K562 (cell line): ENCODE measurements around the gene POLD4. TPM values are rescaled to one million over a fixed set of nuclear protein-coding genes. Genes with fewer than 3 reads are reported as not detected.

Experiments
- ERF ChIP-seq: fragments of 450-650 bp; formaldehyde crosslinking; IDR thresholded peaks from 2 replicates; pipeline ENCODE4 v1.4.0; 2020; ENCODE audit warnings: mild to moderate bottlenecking, mixed read lengths
- GATA2 ChIP-seq: sonication (generic); formaldehyde crosslinking; IDR thresholded peaks from 2 replicates; pipeline ENCODE4 v1.4.0; 2020; ENCODE audit warnings: mild to moderate bottlenecking, missing genetic modification reagents
- HNRNPLL ChIP-seq: fragments of 200-400 bp; formaldehyde crosslinking; IDR thresholded peaks from 2 replicates; pipeline ENCODE4 v1.6.1; 2017; ENCODE audit warnings: low read length, low read depth, mild to moderate bottlenecking; ENCODE audit not compliant: poor library complexity, severe bottlenecking
- KDM5B ChIP-seq: fragments of 200-600 bp; sonication (generic); IDR thresholded peaks from 2 replicates; pipeline ENCODE4 v1.6.1; 2012; ENCODE audit warnings: low read depth, mild to moderate bottlenecking, moderate library complexity, low read length, control low read depth, inconsistent platforms; ENCODE audit not compliant: insufficient replicate concordance
- MTA2 ChIP-seq: fragments of 450-650 bp; IDR thresholded peaks from 2 replicates; pipeline ENCODE4 v1.6.1; 2016; ENCODE audit warnings: low read depth
- PTBP1 ChIP-seq: fragments of 200-400 bp; formaldehyde crosslinking; IDR thresholded peaks from 2 replicates; pipeline ENCODE4 v1.6.1; 2017; ENCODE audit warnings: low read depth, low read length
- SIN3B ChIP-seq: fragments of 450-650 bp; IDR thresholded peaks from 2 replicates; pipeline ENCODE4 v1.6.1; 2017; ENCODE audit warnings: low read depth, mild to moderate bottlenecking, moderate library complexity
- TCF15 ChIP-seq: fragments of 250-450 bp; sonication (Bioruptor Pico); IDR thresholded peaks from 2 replicates; pipeline ENCODE4 v1.8.0; 2022; ENCODE audit warnings: moderate library complexity, mild to moderate bottlenecking, inconsistent platforms
- TEAD4 ChIP-seq, 2 experiments: sonication (generic) in 1 of 2; formaldehyde crosslinking in 1 of 2; IDR thresholded peaks; 2 replicates each; pipeline versions ENCODE4 v1.6.1 to v1.8.0; 2012 to 2022; ENCODE audit warnings: borderline replicate concordance in 1 of 2, inconsistent platforms in 1 of 2, low read length in 1 of 2, mild to moderate bottlenecking in 1 of 2, missing genetic modification reagents in 1 of 2
- U2AF1 ChIP-seq: fragments of 200-400 bp; formaldehyde crosslinking; optimal IDR thresholded peaks from 2 replicates; pipeline ENCODE3; 2017; ENCODE audit warnings: mild to moderate bottlenecking, low read depth, low read length, moderate library complexity
- ZC3H4 ChIP-seq: sonication (generic); formaldehyde crosslinking; IDR thresholded peaks from 2 replicates; pipeline ENCODE4 v1.9.0; 2021; ENCODE audit warnings: missing genetic modification reagents, borderline replicate concordance
- ZFX ChIP-seq: sonication (generic); formaldehyde crosslinking; IDR thresholded peaks from 2 replicates; pipeline ENCODE4 v1.8.0; 2022; ENCODE audit warnings: mild to moderate bottlenecking, missing genetic modification reagents, moderate library complexity
- ZNF174 ChIP-seq: fragments of 250-450 bp; sonication (Bioruptor Pico); IDR thresholded peaks from 2 replicates; pipeline ENCODE4 v1.4.0; 2020; ENCODE audit warnings: mild to moderate bottlenecking
- ZNF232 ChIP-seq: sonication (generic); formaldehyde crosslinking; IDR thresholded peaks from 2 replicates; pipeline ENCODE4 v1.8.0; 2022; ENCODE audit warnings: mild to moderate bottlenecking, missing genetic modification reagents
- ZNF311 ChIP-seq: fragments of 250-450 bp; sonication (Bioruptor Pico); IDR thresholded peaks from 2 replicates; pipeline ENCODE4 v1.4.0; 2020; ENCODE audit warnings: mild to moderate bottlenecking, moderate library complexity
- ZNF592 ChIP-seq: fragments of 450-650 bp; IDR thresholded peaks from 2 replicates; pipeline ENCODE4 v1.6.1; 2017; ENCODE audit warnings: antibody characterized with exemption, mild to moderate bottlenecking
- ZNF668 ChIP-seq: fragments of 250-450 bp; sonication (Bioruptor Pico); IDR thresholded peaks from 2 replicates; pipeline ENCODE4 v1.8.0; 2022; ENCODE audit warnings: mild to moderate bottlenecking, inconsistent platforms
- ZNF766 ChIP-seq: fragments of 200-800 bp; sonication (Bioruptor generic); conservative IDR thresholded peaks from 2 replicates; pipeline ENCODE4 v1.6.1; 2016; ENCODE audit warnings: missing genetic modification characterization, missing compliant biosample characterization
- polyA plus RNA-seq, 8 experiments: library from polyadenylated mRNA; depleted of rRNA in 4 of 8; stranded (reverse) in 5 of 8; unstranded in 3 of 8; fragments of >200 nt; fragmentation: Nextera tagmentation in 2 of 8; fragmentation: Illumina TruSeq in 1 of 8; extraction: Ambion mirVana in 2 of 8; extraction: Trizol in 1 of 8; gene quantifications; 2 replicates each; pipeline versions ENCODE4 v1.2.1 to v1.2.3, GENCODE V29; 2011 to 2014; ENCODE audit warnings: inconsistent platforms in 1 of 8, missing spikeins in 1 of 8
- total RNA-seq, 7 experiments: library from RNA; depleted of rRNA in 6 of 7; stranded (reverse); fragments of >200 nt in 6 of 7; fragmentation: Illumina TruSeq in 2 of 7; extraction: Trizol in 2 of 7; gene quantifications; 2 replicates each; pipeline versions ENCODE4 v1.2.1 to v1.2.3, GENCODE V29; 2011 to 2021; ENCODE audit warnings: low replicate concordance in 1 of 7
- TF ChIP-seq, protein P1 (sequence below): sonication (generic); formaldehyde crosslinking; IDR thresholded peaks from 2 replicates; pipeline ENCODE4 v1.8.0; 2023; ENCODE audit warnings: mild to moderate bottlenecking, missing genetic modification reagents
- TF ChIP-seq, protein P2 (sequence below): fragments of 250-450 bp; sonication (Bioruptor Pico); IDR thresholded peaks from 2 replicates; pipeline ENCODE4 v1.5.0; 2022; ENCODE audit warnings: mild to moderate bottlenecking

The POLD4 gene
- total and polyA plus RNA-seq, 9 of the 15 experiments (the other 6 are each of a cell fraction or from before 2014, with no cell fraction given): 5.8 to 64.5 (median 18.3) TPM

DNA sequence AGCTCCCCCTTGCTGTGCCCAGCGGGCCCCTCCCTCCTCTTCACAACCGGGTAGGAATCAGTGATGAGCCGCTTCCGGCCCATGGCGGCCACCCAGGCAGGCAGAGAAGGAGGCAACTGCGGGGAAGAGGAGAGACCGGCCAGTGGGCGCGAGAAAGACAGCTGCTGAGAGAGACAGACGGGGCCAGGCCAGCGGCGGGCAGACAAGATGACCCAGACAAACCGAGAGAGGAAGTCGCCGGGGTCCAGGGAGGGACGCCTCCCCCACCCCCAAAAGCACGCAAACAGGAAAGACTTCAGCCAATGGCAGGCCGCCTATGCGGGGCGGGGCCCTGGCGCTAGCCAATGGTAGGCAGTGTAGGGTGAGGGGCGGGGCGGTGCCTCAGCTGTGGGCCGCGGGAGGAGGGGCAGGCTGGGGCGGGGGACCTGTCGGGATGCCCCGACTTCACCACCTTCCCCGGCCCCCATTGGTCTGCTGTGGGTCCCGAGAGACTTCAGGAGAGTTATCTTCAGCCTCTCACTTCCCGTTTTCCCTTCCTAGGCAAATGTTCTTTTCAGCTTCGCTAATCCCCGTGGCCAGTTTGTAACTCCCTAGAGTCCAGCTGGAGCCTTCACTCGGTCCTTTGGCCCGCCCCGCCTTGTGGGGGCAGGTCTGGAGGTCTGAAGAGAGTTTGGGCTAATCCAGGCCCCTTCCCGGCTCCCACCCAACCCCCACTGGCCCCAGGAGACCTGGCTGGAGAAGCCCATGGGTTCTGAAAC, at the start of gene POLD4 (continued):
- no peak for TF ChIP-seq SIN3B
- TF ChIP-seq KDM5B: peak; percentile 55
- TF ChIP-seq ZC3H4 (CRISPR knock-in tag): no peak
- no peak; the same call in 1 of the 2 replicates for TF ChIP-seq TEAD4 (IDR thresholded peaks at IDR 0.05; ENCODE audit: low read length)
- no peak for TF ChIP-seq TEAD4 (CRISPR knock-in tag; IDR thresholded peaks at IDR 0.05; ENCODE audit: borderline replicate concordance)
- no peak for TF ChIP-seq ZNF232 (CRISPR knock-in tag)
- no peak for TF ChIP-seq ZNF592
- TF ChIP-seq, protein P1, sequence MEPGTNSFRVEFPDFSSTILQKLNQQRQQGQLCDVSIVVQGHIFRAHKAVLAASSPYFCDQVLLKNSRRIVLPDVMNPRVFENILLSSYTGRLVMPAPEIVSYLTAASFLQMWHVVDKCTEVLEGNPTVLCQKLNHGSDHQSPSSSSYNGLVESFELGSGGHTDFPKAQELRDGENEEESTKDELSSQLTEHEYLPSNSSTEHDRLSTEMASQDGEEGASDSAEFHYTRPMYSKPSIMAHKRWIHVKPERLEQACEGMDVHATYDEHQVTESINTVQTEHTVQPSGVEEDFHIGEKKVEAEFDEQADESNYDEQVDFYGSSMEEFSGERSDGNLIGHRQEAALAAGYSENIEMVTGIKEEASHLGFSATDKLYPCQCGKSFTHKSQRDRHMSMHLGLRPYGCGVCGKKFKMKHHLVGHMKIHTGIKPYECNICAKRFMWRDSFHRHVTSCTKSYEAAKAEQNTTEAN (CRISPR knock-in tag): no peak
- 0 out of 2 replicates have a peak, but pooled peaks have one; percentile 28 for TF ChIP-seq ZNF766 (CRISPR knock-in tag)
- no peak for TF ChIP-seq U2AF1
- TF ChIP-seq TCF15 (CRISPR knock-in tag): no peak
- no peak for TF ChIP-seq ZNF668 (CRISPR knock-in tag)
- peak; percentile 46; the same call in 1 of the 2 replicates for TF ChIP-seq ZFX (CRISPR knock-in tag)
- no peak for TF ChIP-seq GATA2
- TF ChIP-seq ZNF174: no peak
- TF ChIP-seq HNRNPLL: no peak
- TF ChIP-seq ZNF311 (CRISPR knock-in tag): no peak
- TF ChIP-seq PTBP1: no peak
- TF ChIP-seq, protein P2, sequence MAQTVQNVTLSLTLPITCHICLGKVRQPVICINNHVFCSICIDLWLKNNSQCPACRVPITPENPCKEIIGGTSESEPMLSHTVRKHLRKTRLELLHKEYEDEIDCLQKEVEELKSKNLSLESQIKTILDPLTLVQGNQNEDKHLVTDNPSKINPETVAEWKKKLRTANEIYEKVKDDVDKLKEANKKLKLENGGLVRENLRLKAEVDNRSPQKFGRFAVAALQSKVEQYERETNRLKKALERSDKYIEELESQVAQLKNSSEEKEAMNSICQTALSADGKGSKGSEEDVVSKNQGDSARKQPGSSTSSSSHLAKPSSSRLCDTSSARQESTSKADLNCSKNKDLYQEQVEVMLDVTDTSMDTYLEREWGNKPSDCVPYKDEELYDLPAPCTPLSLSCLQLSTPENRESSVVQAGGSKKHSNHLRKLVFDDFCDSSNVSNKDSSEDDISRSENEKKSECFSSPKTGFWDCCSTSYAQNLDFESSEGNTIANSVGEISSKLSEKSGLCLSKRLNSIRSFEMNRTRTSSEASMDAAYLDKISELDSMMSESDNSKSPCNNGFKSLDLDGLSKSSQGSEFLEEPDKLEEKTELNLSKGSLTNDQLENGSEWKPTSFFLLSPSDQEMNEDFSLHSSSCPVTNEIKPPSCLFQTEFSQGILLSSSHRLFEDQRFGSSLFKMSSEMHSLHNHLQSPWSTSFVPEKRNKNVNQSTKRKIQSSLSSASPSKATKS (CRISPR knock-in tag): no peak
- TF ChIP-seq ERF (CRISPR knock-in tag): peak; percentile 87; the same call in 1 of the 2 replicates
- no peak for TF ChIP-seq MTA2
